ENCODE measurements around the gene MYH14.

DNA sequence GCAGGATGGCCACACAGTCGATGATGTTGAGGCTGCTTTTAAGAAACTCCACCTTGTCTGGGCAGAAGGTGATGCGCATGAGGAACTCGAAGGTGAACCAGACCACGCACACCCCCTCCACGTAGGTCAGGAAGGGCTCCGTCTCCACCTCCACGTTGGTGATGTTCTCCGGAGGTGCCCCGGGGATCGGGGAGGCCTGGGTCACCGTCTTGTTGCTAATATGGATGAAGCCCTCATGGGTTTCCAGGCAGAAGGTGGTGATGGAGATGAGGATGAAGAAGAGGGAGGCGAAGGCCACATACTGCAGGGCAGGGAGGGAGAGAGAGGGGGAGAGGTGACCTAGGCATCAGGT, 120.3 kb downstream of the MYH14 start:
- TF ChIP-seq, protein P1, sequence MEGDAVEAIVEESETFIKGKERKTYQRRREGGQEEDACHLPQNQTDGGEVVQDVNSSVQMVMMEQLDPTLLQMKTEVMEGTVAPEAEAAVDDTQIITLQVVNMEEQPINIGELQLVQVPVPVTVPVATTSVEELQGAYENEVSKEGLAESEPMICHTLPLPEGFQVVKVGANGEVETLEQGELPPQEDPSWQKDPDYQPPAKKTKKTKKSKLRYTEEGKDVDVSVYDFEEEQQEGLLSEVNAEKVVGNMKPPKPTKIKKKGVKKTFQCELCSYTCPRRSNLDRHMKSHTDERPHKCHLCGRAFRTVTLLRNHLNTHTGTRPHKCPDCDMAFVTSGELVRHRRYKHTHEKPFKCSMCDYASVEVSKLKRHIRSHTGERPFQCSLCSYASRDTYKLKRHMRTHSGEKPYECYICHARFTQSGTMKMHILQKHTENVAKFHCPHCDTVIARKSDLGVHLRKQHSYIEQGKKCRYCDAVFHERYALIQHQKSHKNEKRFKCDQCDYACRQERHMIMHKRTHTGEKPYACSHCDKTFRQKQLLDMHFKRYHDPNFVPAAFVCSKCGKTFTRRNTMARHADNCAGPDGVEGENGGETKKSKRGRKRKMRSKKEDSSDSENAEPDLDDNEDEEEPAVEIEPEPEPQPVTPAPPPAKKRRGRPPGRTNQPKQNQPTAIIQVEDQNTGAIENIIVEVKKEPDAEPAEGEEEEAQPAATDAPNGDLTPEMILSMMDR (IDR thresholded peaks at IDR 0.05; ENCODE audit: poor library complexity), result no peak
- no peak for TF ChIP-seq EZH2phosphoT487 (IDR thresholded peaks at IDR 0.05; ENCODE audit: low read depth, severe bottlenecking, unreplicated experiment)
- no peak for TF ChIP-seq EZH2 (IDR thresholded peaks at IDR 0.05; ENCODE audit: borderline replicate concordance)
